ENCODE measurements around the gene SCUBE1. TPM values are rescaled to one million over a fixed set of nuclear protein-coding genes. Genes with fewer than 3 reads are reported as not detected.
A peak's percentile ranks its signal among the peaks of the same experiment; 100 is the strongest.

Gene SCUBE1
- total and polyA plus RNA-seq, 9 donors: 5.5 to 202 (median 49.0) TPM

DNA sequence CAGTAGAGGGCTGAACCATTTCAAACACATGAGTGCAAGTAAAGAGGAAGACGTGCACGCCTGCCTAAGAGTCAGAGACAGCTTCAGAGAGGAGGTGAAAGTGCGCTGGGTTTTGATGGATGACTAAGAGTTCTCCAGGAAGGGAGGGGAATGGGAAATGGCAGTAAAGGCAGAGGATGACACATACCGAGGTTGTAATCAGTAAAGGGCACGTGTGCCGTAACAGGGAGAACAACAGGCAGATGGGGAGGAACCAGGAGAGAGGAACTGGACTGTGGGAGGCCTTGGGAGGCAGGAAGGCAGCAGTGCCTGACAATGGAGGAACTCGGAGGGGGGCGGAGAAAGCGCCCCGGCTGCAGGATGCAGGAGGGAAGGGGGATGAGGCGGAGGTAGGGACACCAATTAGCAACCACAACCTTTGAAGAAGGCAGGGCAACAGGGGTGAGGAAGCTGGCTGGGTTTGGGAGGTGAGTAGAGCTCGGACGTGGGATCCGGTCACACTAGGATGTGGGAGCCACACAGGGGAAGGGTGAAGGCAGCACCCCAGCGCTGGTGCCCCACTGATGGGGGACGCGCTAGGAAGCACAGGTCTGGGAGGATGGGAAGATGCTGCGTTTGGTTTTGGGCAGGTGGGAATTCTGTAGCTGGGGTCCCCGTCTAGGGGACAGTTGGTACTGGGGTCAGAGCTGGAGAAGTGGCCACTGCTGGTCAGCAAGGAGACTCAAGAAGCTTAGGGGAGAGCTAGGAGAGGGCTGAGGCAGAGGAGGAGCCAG lies 67.4 kb downstream of the SCUBE1 start:
- no peak for DNase-seq
- H3K36me3 ChIP-seq: no peaks in the 10 kb centered on the region
- TF ChIP-seq, protein P1, sequence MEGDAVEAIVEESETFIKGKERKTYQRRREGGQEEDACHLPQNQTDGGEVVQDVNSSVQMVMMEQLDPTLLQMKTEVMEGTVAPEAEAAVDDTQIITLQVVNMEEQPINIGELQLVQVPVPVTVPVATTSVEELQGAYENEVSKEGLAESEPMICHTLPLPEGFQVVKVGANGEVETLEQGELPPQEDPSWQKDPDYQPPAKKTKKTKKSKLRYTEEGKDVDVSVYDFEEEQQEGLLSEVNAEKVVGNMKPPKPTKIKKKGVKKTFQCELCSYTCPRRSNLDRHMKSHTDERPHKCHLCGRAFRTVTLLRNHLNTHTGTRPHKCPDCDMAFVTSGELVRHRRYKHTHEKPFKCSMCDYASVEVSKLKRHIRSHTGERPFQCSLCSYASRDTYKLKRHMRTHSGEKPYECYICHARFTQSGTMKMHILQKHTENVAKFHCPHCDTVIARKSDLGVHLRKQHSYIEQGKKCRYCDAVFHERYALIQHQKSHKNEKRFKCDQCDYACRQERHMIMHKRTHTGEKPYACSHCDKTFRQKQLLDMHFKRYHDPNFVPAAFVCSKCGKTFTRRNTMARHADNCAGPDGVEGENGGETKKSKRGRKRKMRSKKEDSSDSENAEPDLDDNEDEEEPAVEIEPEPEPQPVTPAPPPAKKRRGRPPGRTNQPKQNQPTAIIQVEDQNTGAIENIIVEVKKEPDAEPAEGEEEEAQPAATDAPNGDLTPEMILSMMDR (IDR thresholded peaks at IDR 0.05): no peak
- TF ChIP-seq POLR2A (IDR thresholded peaks at IDR 0.05) (no peak), EP300 (IDR thresholded peaks at IDR 0.05) (no peak)
- H3K4me3 ChIP-seq: no peak overlapping the region
- intact Hi-C loops (cut with DNase I): loop anchor here in 2 of 4 donors (5.0 to 10.0 kb wide), 2 partner anchors 109 to 112 kb away; no protein-coding TSS in a partner anchor
- 75 to 78% (median 77%) methylated on average over 19 of the region's 19 CpGs for WGBS, 3 donors
- no peaks in the 10 kb centered on the region for H3K27me3 ChIP-seq
- H3K4me1 ChIP-seq (ENCODE audit: insufficient read depth): peaks cover 16% of the 10 kb centered on the region
- H3K27ac ChIP-seq: no peak overlapping the region
- H3K9me3 ChIP-seq: no peaks in the 10 kb centered on the region

DNA sequence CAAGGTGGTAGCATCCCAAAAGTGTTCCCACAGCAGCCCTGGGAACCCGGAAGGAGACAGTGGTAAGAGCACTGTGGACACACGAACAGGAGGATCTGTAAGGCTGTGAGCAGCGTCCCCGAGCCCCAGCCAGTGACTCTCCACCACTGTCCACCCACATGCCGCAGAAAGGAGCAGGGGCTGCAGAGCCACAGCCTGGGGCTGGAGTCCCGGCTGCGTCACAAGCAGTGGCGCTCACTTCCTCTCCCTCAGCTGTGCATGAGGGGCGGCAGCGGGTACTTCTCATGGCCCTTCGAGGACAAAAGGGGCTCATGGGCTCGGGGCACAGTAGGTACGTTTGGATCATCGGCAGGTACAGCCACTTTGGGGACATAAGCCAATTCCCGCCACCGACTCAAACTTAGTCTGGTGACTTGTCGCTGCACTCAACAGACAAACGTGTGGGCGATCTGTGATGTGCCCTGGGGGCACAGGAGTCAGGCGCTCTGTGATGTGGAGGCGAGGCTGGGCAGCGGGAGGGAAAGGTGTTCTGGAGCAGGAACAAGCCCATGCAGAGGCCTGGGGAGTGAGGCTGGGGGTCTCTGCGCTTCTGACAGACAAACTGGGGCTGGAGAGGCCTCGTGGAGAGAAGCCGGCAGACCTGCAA lies 68.5 kb downstream of the SCUBE1 start:
- 89 to 94% (median 91%) methylated on average over 24 to 25 of the region's 25 CpGs for WGBS, 3 donors
- Histone ChIP-seq H3K4me3 (no peak overlapping the region), H3K4me1 (ENCODE audit: insufficient read depth) (peaks cover 18% of the 10 kb centered on the region), H3K9me3 (no peaks in the 10 kb centered on the region), H3K36me3 (no peaks in the 10 kb centered on the region), H3K27ac (peak overlapping the region in 1 of 2 donors; percentile 74), H3K27me3 (no peaks in the 10 kb centered on the region)
- intact Hi-C loops (cut with DNase I): loop anchor here (5.0 to 10.0 kb wide), 5 partner anchors 37 to 113 kb away; no protein-coding TSS in a partner anchor
- DNase-seq: no peak
- TF ChIP-seq POLR2A (IDR thresholded peaks at IDR 0.05): no peak
- TF ChIP-seq EP300 (IDR thresholded peaks at IDR 0.05): no peak
- TF ChIP-seq, protein P1 (IDR thresholded peaks at IDR 0.05): no peak

DNA sequence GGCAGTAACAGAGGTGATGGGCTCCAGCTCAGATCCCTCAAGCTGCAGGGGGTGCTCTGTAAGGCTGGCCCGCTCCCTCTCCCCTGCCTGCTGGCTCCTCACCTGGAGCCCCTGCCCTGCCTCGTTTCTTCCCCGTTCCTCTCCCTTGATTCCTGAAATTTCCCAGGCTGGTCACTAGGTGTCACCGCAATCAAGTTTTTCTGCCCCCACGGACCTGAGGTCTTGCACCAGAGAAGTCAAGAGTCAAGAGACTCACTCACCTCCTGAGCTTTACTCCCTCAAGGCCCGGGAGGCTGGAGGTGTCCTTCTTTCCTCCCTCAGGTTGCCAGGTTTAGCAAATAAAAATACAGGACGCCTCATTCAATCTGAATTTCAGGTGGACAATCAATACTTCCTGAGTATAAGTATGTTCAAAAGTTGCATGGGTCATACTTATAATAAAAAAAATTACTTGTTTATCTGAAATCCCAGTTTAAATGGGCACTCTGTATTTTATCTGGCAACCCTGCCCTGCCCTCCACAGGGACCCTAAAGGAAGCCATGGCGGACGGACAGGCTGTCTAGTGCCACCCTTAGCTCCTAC lies 69.2 kb downstream of the SCUBE1 start:
- Histone ChIP-seq H3K9me3 (no peaks in the 10 kb centered on the region), H3K36me3 (no peaks in the 10 kb centered on the region), H3K27ac (peak overlapping the region in 1 of 2 donors; percentile 74), H3K4me1 (ENCODE audit: insufficient read depth) (peaks cover 19% of the 10 kb centered on the region), H3K27me3 (no peaks in the 10 kb centered on the region), H3K4me3 (no peak overlapping the region)
- DNase-seq: peak in 2 of 5 donors; percentile 55 to 62
- WGBS, 3 donors: 33 to 36% (median 35%) methylated on average over 9 of the region's 9 CpGs
- intact Hi-C loops (cut with DNase I): loop anchor here (2.0 to 10.0 kb wide), 5 partner anchors 37 to 111 kb away; no protein-coding TSS in a partner anchor
- no peak for TF ChIP-seq EP300 (IDR thresholded peaks at IDR 0.05)
- TF ChIP-seq, protein P1 (IDR thresholded peaks at IDR 0.05): peak; percentile 23 to 71 (median 68)

DNA sequence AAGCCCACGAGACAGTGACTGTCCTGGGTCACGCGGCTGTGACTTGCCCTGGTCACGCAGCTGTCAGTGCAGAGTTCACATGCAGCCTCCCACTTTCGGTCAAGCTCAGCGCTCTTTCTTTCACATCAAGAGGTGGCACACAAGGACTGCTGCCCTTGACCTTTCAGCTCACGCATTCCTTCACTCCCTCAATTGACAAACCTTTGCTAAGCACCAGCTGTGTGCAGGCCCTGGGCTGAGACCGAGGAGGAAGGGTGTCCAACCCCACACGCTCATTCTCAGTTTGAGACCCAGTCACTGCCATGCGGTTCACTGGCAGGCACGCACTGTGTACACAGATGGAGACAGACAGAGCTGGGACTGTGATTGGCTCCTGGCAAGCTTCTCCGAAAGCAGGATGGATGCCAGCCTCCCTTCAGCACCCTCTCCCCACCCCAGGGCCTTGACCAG lies 70.3 kb downstream of the SCUBE1 start:
- 8 to 27% (median 14%) methylated on average over 12 of the region's 12 CpGs for WGBS, 3 donors
- peak overlapping the region; percentile 52 to 74 for H3K27ac ChIP-seq
- intact Hi-C loops (cut with DNase I): loop anchor here (2.0 to 10.0 kb wide), 5 partner anchors 36 to 112 kb away; no protein-coding TSS in a partner anchor
- no peaks in the 10 kb centered on the region for H3K9me3 ChIP-seq
- TF ChIP-seq POLR2A (IDR thresholded peaks at IDR 0.05): peak; percentile 22
- TF ChIP-seq, protein P1 (IDR thresholded peaks at IDR 0.05): no peak
- no peak for TF ChIP-seq EP300 (IDR thresholded peaks at IDR 0.05)
- peaks cover 16% of the 10 kb centered on the region for H3K4me1 ChIP-seq (ENCODE audit: insufficient read depth)
- peak; percentile 65 to 76 (median 68) for DNase-seq
- H3K27me3 ChIP-seq: no peaks in the 10 kb centered on the region
- H3K36me3 ChIP-seq: no peaks in the 10 kb centered on the region
- no peak overlapping the region for H3K4me3 ChIP-seq
